GM12878 (cell line): Measurements from ENCODE around the gene SCARB1. TPM values are rescaled to one million over a fixed set of nuclear protein-coding genes. Genes with fewer than 3 reads are reported as not detected.

ENCODE experiments used
- ATAC-seq: fragments of 200-7000 bp; cut with Tn5 transposase; 3 replicates; pipeline ENCODE4 v1.9.1; 2020; ENCODE audit warnings: mild to moderate bottlenecking, moderate library complexity
- BruUV-seq: library from RNA; stranded (reverse); fragments of 400-500 nt; replicated peaks from 2 replicates; lab custom pipeline; 2021; lab: Mats Ljungman, UMichigan
- CTCF ChIA-PET: fragments of 300-600 bp; sonication (Branson Sonifier 250); formaldehyde crosslinking; extraction: SDS; loops from one replicate; lab custom pipeline; 2021; ENCODE audit warnings: inconsistent platforms; lab: Yijun Ruan, JAX
- POLR2A ChIA-PET: fragments of 350-600 bp; formaldehyde crosslinking; extraction: SDS; loops from one replicate; lab custom pipeline; 2021; ENCODE audit warnings: inconsistent platforms; lab: Charles Lee
- RAD21 ChIA-PET: fragments of 300-600 bp; sonication (Branson Sonifier 250); formaldehyde crosslinking; loops from one replicate; lab custom pipeline; 2023; ENCODE audit warnings: antibody characterized with exemption; ENCODE audit not compliant: unreplicated experiment; lab: Charles Lee
- SMC1A ChIA-PET: fragments of 300-600 bp; sonication (Branson Sonifier 250); formaldehyde crosslinking; loops from one replicate; lab custom pipeline; 2023; ENCODE audit not compliant: unreplicated experiment, uncharacterized antibody; lab: Charles Lee
- DNase-seq: peaks from one replicate; pipeline ENCODE4 v3.0.0-alpha.2; 2011; ENCODE audit warnings: low read depth, low spot score
- FAIRE-seq: peaks from 3 replicates; lab custom pipeline; 2011; peaks lifted over from hg19 to GRCh38; lab: Jason Lieb, UNC
- H2AFZ ChIP-seq: 2 replicates; pipeline ENCODE4 v1.6.0; 2011; ENCODE audit warnings: low read depth, low read length, control low read depth; ENCODE audit not compliant: control insufficient read depth
- H3K27ac ChIP-seq: 2 replicates; pipeline ENCODE4 v1.5.1; 2011; ENCODE audit warnings: control low read depth; ENCODE audit not compliant: control insufficient read depth, insufficient read depth
- H3K27me3 ChIP-seq, 2 experiments: replicated peaks in 1 of 2; 2 replicates each; pipeline versions ENCODE4 v1.6.0 to v1.6.1; 2011; ENCODE audit warnings: low read length in 1 of 2; ENCODE audit not compliant: control insufficient read depth in 2 of 2, insufficient read depth in 2 of 2
- H3K36me3 ChIP-seq, 2 experiments: 2 replicates each; pipeline ENCODE4 v1.5.1; 2011; ENCODE audit warnings: low read length in 1 of 2; ENCODE audit not compliant: control insufficient read depth in 2 of 2, insufficient read depth in 2 of 2
- H3K4me1 ChIP-seq: 2 replicates; pipeline ENCODE4 v1.6.1; 2011; ENCODE audit warnings: mild to moderate bottlenecking, low read length, moderate library complexity, mixed read lengths; ENCODE audit not compliant: control insufficient read depth, insufficient read depth
- H3K4me2 ChIP-seq: 2 replicates; pipeline ENCODE4 v1.6.0; 2011; ENCODE audit warnings: control low read depth; ENCODE audit not compliant: control insufficient read depth, insufficient read depth
- H3K4me3 ChIP-seq: fragments of 200-600 bp; sonication (generic); 2 replicates; pipeline ENCODE4 v1.5.1; 2016
- H3K79me2 ChIP-seq: 2 replicates; pipeline ENCODE4 v1.6.0; 2011; ENCODE audit warnings: low read length; ENCODE audit not compliant: control insufficient read depth, insufficient read depth
- H3K9ac ChIP-seq: 2 replicates; pipeline ENCODE4 v1.8.0; 2011; ENCODE audit warnings: low read length, control low read depth, mixed read lengths; ENCODE audit not compliant: control insufficient read depth, insufficient read depth
- H3K9me3 ChIP-seq: replicated peaks from 3 replicates; pipeline ENCODE4 v1.5.1; 2011; ENCODE audit warnings: mild to moderate bottlenecking, low read length; ENCODE audit not compliant: control insufficient read depth, insufficient read depth
- H4K20me1 ChIP-seq: 2 replicates; pipeline ENCODE4 v1.6.0; 2011; ENCODE audit not compliant: control insufficient read depth, insufficient read depth
- ATF2 ChIP-seq: IDR thresholded peaks from 2 replicates; pipeline ENCODE4 v1.6.1; 2012; ENCODE audit warnings: low read length, inconsistent platforms
- BRCA1 ChIP-seq: IDR thresholded peaks from 2 replicates; pipeline ENCODE4 v1.6.1; 2011; ENCODE audit warnings: low read depth, low read length, improper control_type of control experiment
- GATAD2B ChIP-seq: fragments of 450-650 bp; conservative IDR thresholded peaks from 2 replicates; pipeline ENCODE4 v1.6.1; 2017; ENCODE audit warnings: low read depth, mild to moderate bottlenecking, moderate library complexity
- MEF2B ChIP-seq: fragments of 450-650 bp; IDR thresholded peaks from 2 replicates; pipeline ENCODE4 v1.6.1; 2018; ENCODE audit warnings: mild to moderate bottlenecking, moderate library complexity; ENCODE audit not compliant: partially characterized antibody, poor library complexity, severe bottlenecking
- PKNOX1 ChIP-seq: fragments of 450-650 bp; IDR thresholded peaks from 2 replicates; pipeline ENCODE4 v1.6.1; 2016; ENCODE audit warnings: mild to moderate bottlenecking
- SP1 ChIP-seq: IDR thresholded peaks from one replicate; pipeline ENCODE4 v1.6.1; 2011; ENCODE audit warnings: low read depth, low read length
- SREBF1 ChIP-seq: IDR thresholded peaks from 2 replicates; pipeline ENCODE4 v1.6.1; 2012; ENCODE audit warnings: mild to moderate bottlenecking, low read length
- STAT3 ChIP-seq: IDR thresholded peaks from 2 replicates; pipeline ENCODE4 v1.6.1; 2011; ENCODE audit warnings: low read depth, low read length, improper control_type of control experiment
- TBL1XR1 ChIP-seq: IDR thresholded peaks from 2 replicates; pipeline ENCODE4 v1.6.1; 2012; ENCODE audit warnings: low read depth, low read length, improper control_type of control experiment
- TCF7 ChIP-seq: IDR thresholded peaks from 2 replicates; pipeline ENCODE4 v1.6.1; 2014; ENCODE audit warnings: antibody characterized with exemption, borderline replicate concordance
- USF1 ChIP-seq: IDR thresholded peaks from 2 replicates; pipeline ENCODE4 v1.6.1; 2011; ENCODE audit warnings: borderline replicate concordance, low read depth, mild to moderate bottlenecking, moderate library complexity, mixed read lengths, low read length; ENCODE audit not compliant: insufficient read depth; ENCODE audit errors: extremely low read length
- YBX1 ChIP-seq: fragments of 450-650 bp; IDR thresholded peaks from 2 replicates; pipeline ENCODE4 v1.6.1; 2016; ENCODE audit warnings: antibody characterized with exemption
- in situ Hi-C: fragments of 300-500 bp; cut with MboI; formaldehyde crosslinking; loops from 9 replicates; pipeline ENCODE4 v1.14.3; 2018; ENCODE audit warnings: mixed read lengths
- intact Hi-C: fragments of 100-400 bp; cut with micrococcal nuclease; formaldehyde crosslinking; loops from one replicate; pipeline ENCODE4 v1.14.2; 2022; ENCODE audit not compliant: unreplicated experiment
- polyA plus RNA-seq, 11 experiments: library from polyadenylated mRNA; depleted of rRNA in 4 of 11; unstranded in 6 of 11; stranded (reverse) in 5 of 11; fragments of >200 nt; fragmentation: Nextera tagmentation in 4 of 11; fragmentation: Illumina TruSeq in 1 of 11; extraction: Ambion mirVana in 4 of 11; extraction: Trizol in 1 of 11; gene quantifications; 1 replicate in 1 of 11; 2 replicates in 10 of 11; pipeline versions ENCODE4 v1.2.1 to v1.2.3, GENCODE V29; 2011 to 2016; ENCODE audit warnings: inconsistent platforms in 2 of 11, missing spikeins in 2 of 11, low read depth in 1 of 11
- total RNA-seq, 4 experiments: library from RNA; depleted of rRNA in 3 of 4; stranded (reverse); fragments of >200 nt in 3 of 4; fragmentation: Illumina TruSeq in 1 of 4; extraction: Trizol in 1 of 4; gene quantifications; 2 replicates each; pipeline versions ENCODE4 v1.2.1 to v1.2.3, GENCODE V29; 2013 to 2021

Gene SCARB1
- total and polyA plus RNA-seq, 10 of the 15 experiments (the other 5 are each of a cell fraction or from before 2014, with no cell fraction given): 0.34 to 104 (median 63.1) TPM

- no peaks in the 10 kb centered on the region for H3K79me2 ChIP-seq
- no peak overlapping the region for H2AFZ ChIP-seq
- H3K4me1 ChIP-seq: peaks cover 25% of the 10 kb centered on the region
- H3K4me2 ChIP-seq: no peak overlapping the region
- ChIA-PET CTCF (interaction anchor here (0.9 to 11.7 kb wide), 23 partner anchors 12 to 736 kb away, joined by 3 to 116 read pairs (median 3); no protein-coding TSS in a partner anchor), RAD21 (interaction anchor here (0.7 to 4.6 kb wide), 4 partner anchors 79 to 730 kb away, joined by 3 to 24 read pairs (median 4); no protein-coding TSS in a partner anchor), POLR2A (interaction anchor here (1.1 kb wide), 1 partner anchor 26 kb away, joined by 3 read pairs; no protein-coding TSS in a partner anchor), SMC1A (interaction anchor here (0.7 to 4.9 kb wide), 5 partner anchors 26 to 731 kb away, joined by 3 to 37 read pairs (median 4); no protein-coding TSS in a partner anchor)
- FAIRE-seq (no peak), DNase-seq (no peak), ATAC-seq (peak; percentile 15)
- in situ Hi-C loops: loop anchor here (5.0 to 25.0 kb wide), 3 partner anchors 209 to 724 kb away; no protein-coding TSS in a partner anchor
- peaks cover 10% of the 10 kb centered on the region; the same call in 2 of the 3 replicates for H3K9me3 ChIP-seq
- H4K20me1 ChIP-seq: no peaks in the 10 kb centered on the region
- TF ChIP-seq BRCA1 (no peak), MEF2B (no peak), USF1 (no peak), TBL1XR1 (no peak), TCF7 (no peak), PKNOX1 (no peak), ATF2 (no peak), GATAD2B (no peak), STAT3 (no peak), YBX1 (no peak), SREBF1 (no peak), SP1 (no peak)
- no peak overlapping the region for H3K9ac ChIP-seq
- no peak overlapping the region for H3K27ac ChIP-seq
- no peak overlapping the region for H3K4me3 ChIP-seq
- intact Hi-C loops: loop anchor here (1.0 to 5.0 kb wide), 6 partner anchors 86 to 730 kb away; no protein-coding TSS in a partner anchor
- no peaks in the 10 kb centered on the region for H3K36me3 ChIP-seq
- no peaks in the 10 kb centered on the region for H3K27me3 ChIP-seq
- no TSS peak for BruUV-seq
Measured at GRCh38 chr12:124766727-124767065, 97.0 kb downstream of the SCARB1 start.
